Glutamatergic neuron (in vitro differentiated cells): ENCODE data around the gene CFAP68. TPM values are rescaled to one million over a fixed set of nuclear protein-coding genes. Genes with fewer than 3 reads are reported as not detected.
"Not testable (repeated sequence)": the region's sequence is repeated elsewhere in the genome, so short reads cannot be mapped to it uniquely, and the experiment has no call there.

Source experiments
- DNase-seq: peaks from one replicate; pipeline ENCODE4 v3.0.0; 2022
- H3K27ac Mint-ChIP-seq: one replicate; pipeline ENCODE4 v1.8.0; 2020; ENCODE audit warnings: mild to moderate bottlenecking, mixed read lengths, inconsistent platforms; ENCODE audit not compliant: unreplicated experiment
- H3K27me3 Mint-ChIP-seq: one replicate; pipeline ENCODE4 v1.8.0; 2020; ENCODE audit warnings: mild to moderate bottlenecking, moderate library complexity, mixed read lengths, inconsistent platforms; ENCODE audit not compliant: unreplicated experiment
- H3K36me3 Mint-ChIP-seq: one replicate; pipeline ENCODE4 v1.8.0; 2020; ENCODE audit warnings: mild to moderate bottlenecking, mixed read lengths, inconsistent platforms; ENCODE audit not compliant: unreplicated experiment
- H3K4me1 Mint-ChIP-seq: one replicate; pipeline ENCODE4 v1.8.0; 2020; ENCODE audit warnings: mild to moderate bottlenecking, low read depth, mixed read lengths, inconsistent platforms; ENCODE audit not compliant: unreplicated experiment
- H3K4me3 Mint-ChIP-seq: one replicate; pipeline ENCODE4 v1.8.0; 2020; ENCODE audit warnings: mild to moderate bottlenecking, mixed read lengths, inconsistent platforms; ENCODE audit not compliant: unreplicated experiment
- H3K9me3 Mint-ChIP-seq: one replicate; pipeline ENCODE4 v1.8.0; 2020; ENCODE audit warnings: mild to moderate bottlenecking, moderate library complexity, mixed read lengths, inconsistent platforms; ENCODE audit not compliant: unreplicated experiment
- CTCF ChIP-seq: fragments of 200-600 bp; sonication (generic); IDR thresholded peaks from one replicate; pipeline ENCODE4 v1.5.0; 2021; ENCODE audit not compliant: partially characterized antibody, unreplicated experiment
- total RNA-seq: library from RNA; stranded (reverse); fragmentation: NEBNext Ultra II Directional; extraction: Animal tissue kit (Norgen Biotek cat#: 25700); gene quantifications from one replicate; pipeline ENCODE4 v1.2.1, GENCODE V29; 2021; ENCODE audit not compliant: unreplicated experiment

The CFAP68 gene
- total RNA-seq, 1 donor from 2014 or later: 21.7 TPM

- no peak for DNase-seq
- no peaks in the 10 kb centered on the region for H3K9me3 Mint-ChIP-seq
- peak overlapping the region; percentile 98 for H3K27ac Mint-ChIP-seq
Observed at GRCh38 chr11:111878385-111878848, 924 bp upstream of the CFAP68 start.

GRCh38 chr11:111879637-111879960 lies 258 bp downstream of the CFAP68 start:
- H3K27me3 Mint-ChIP-seq: peaks cover 6% of the 10 kb centered on the region
- H3K27ac Mint-ChIP-seq: peak overlapping the region; percentile 98
- TF ChIP-seq CTCF: no peak
- DNase-seq: no peak
- H3K4me1 Mint-ChIP-seq: peaks cover 7% of the 10 kb centered on the region
- H3K9me3 Mint-ChIP-seq: no peaks in the 10 kb centered on the region
- no peaks in the 10 kb centered on the region for H3K36me3 Mint-ChIP-seq
- H3K4me3 Mint-ChIP-seq: peak overlapping the region; percentile 90

More at GRCh38 chr11:111878385-111878848, 924 bp upstream of the CFAP68 start:
- peak overlapping the region; percentile 90 for H3K4me3 Mint-ChIP-seq
- H3K36me3 Mint-ChIP-seq: no peaks in the 10 kb centered on the region
- TF ChIP-seq CTCF: no peak
- peaks cover 7% of the 10 kb centered on the region for H3K4me1 Mint-ChIP-seq
- peaks cover 6% of the 10 kb centered on the region for H3K27me3 Mint-ChIP-seq

- TF ChIP-seq CTCF: no peak
- Mint-ChIP-seq H3K27me3 (peaks cover 6% of the 10 kb centered on the region), H3K4me1 (peaks cover 7% of the 10 kb centered on the region), H3K9me3 (no peaks in the 10 kb centered on the region), H3K27ac (no peak overlapping the region), H3K36me3 (no peaks in the 10 kb centered on the region), H3K4me3 (no peak overlapping the region)
- DNase-seq: no peak
Observed at GRCh38 chr11:111882202-111882601, 2.9 kb downstream of the CFAP68 start.

- not testable (repeated sequence) for H3K27me3 Mint-ChIP-seq, H3K36me3 Mint-ChIP-seq, DNase-seq, H3K4me3 Mint-ChIP-seq, H3K27ac Mint-ChIP-seq, H3K9me3 Mint-ChIP-seq, H3K4me1 Mint-ChIP-seq
Observed at GRCh38 chr11:111885053-111885452, 5.7 kb downstream of the CFAP68 start.

- H3K27ac Mint-ChIP-seq: no peak overlapping the region
- TF ChIP-seq CTCF: no peak
- H3K9me3 Mint-ChIP-seq: no peaks in the 10 kb centered on the region
- H3K27me3 Mint-ChIP-seq: no peaks in the 10 kb centered on the region
- H3K36me3 Mint-ChIP-seq: no peaks in the 10 kb centered on the region
- no peak for DNase-seq
- no peaks in the 10 kb centered on the region for H3K4me1 Mint-ChIP-seq
- H3K4me3 Mint-ChIP-seq: no peak overlapping the region
Observed at GRCh38 chr11:111886032-111886431, 6.7 kb downstream of the CFAP68 start.

- no peak for TF ChIP-seq CTCF
- Mint-ChIP-seq H3K36me3 (no peaks in the 10 kb centered on the region), H3K9me3 (no peaks in the 10 kb centered on the region), H3K4me1 (no peaks in the 10 kb centered on the region), H3K27ac (no peak overlapping the region), H3K27me3 (no peaks in the 10 kb centered on the region), H3K4me3 (no peak overlapping the region)
- no peak for DNase-seq
Observed at GRCh38 chr11:111886844-111887243, 7.5 kb downstream of the CFAP68 start.
